KMS-11 (cell line): ENCODE results near the gene JARID2.
A peak's percentile ranks its signal among the peaks of the same experiment; 100 is the strongest.

ENCODE experiments used
- H2AFZ ChIP-seq: fragments of 200-600 bp; sonication (generic); 2 replicates; pipeline ENCODE4 v1.6.1; 2016; ENCODE audit warnings: antibody characterized with exemption, mixed run types, low read depth
- H3K27ac ChIP-seq: fragments of 200-600 bp; sonication (generic); 2 replicates; pipeline ENCODE4 v1.6.1; 2016; ENCODE audit warnings: mild to moderate bottlenecking, mixed run types
- H3K27me3 ChIP-seq: fragments of 200-600 bp; sonication (generic); 2 replicates; pipeline ENCODE4 v1.6.1; 2017; ENCODE audit warnings: mild to moderate bottlenecking, low read depth, mixed run types, moderate library complexity; ENCODE audit not compliant: insufficient read depth
- H3K36me3 ChIP-seq: fragments of 200-600 bp; sonication (generic); 2 replicates; pipeline ENCODE4 v1.6.1; 2017; ENCODE audit warnings: mild to moderate bottlenecking, mixed run types; ENCODE audit not compliant: insufficient read depth
- H3K4me1 ChIP-seq: fragments of 200-600 bp; sonication (generic); 2 replicates; pipeline ENCODE4 v1.6.1; 2016; ENCODE audit warnings: mild to moderate bottlenecking, low read depth, mixed run types; ENCODE audit not compliant: poor library complexity, severe bottlenecking
- H3K4me2 ChIP-seq: fragments of 200-600 bp; sonication (generic); 2 replicates; pipeline ENCODE4 v1.7.0; 2016; ENCODE audit warnings: mild to moderate bottlenecking, mixed run types
- H3K4me3 ChIP-seq: fragments of 200-600 bp; sonication (generic); IDR thresholded peaks from 2 replicates; pipeline ENCODE4 v1.6.1; 2017; ENCODE audit warnings: low read depth, low read length, mixed read lengths; ENCODE audit not compliant: insufficient read depth
- H3K79me2 ChIP-seq: fragments of 200-600 bp; sonication (generic); 2 replicates; pipeline ENCODE4 v1.6.1; 2016; ENCODE audit warnings: low read depth, mixed run types; ENCODE audit not compliant: insufficient read depth
- H3K9ac ChIP-seq: fragments of 200-600 bp; sonication (generic); 2 replicates; pipeline ENCODE4 v1.6.1; 2016; ENCODE audit warnings: mild to moderate bottlenecking, mixed run types
- H4K20me1 ChIP-seq: fragments of 200-600 bp; sonication (generic); 2 replicates; pipeline ENCODE4 v1.6.1; 2016; ENCODE audit warnings: mild to moderate bottlenecking, mixed run types; ENCODE audit not compliant: insufficient read depth
- CTCF ChIP-seq: fragments of 200-600 bp; sonication (generic); conservative IDR thresholded peaks from 2 replicates; pipeline ENCODE4 v1.6.1; 2017; ENCODE audit warnings: low read depth, mild to moderate bottlenecking, antibody characterized with exemption, low read length, moderate library complexity, mixed read lengths

Gene JARID2

GRCh38 chr6:15480525-15480924 is 234.7 kb downstream of the JARID2 start:
- no peaks in the 10 kb centered on the region for H4K20me1 ChIP-seq
- peaks cover 20% of the 10 kb centered on the region for H3K4me1 ChIP-seq
- no peaks in the 10 kb centered on the region for H3K36me3 ChIP-seq
- no peak for TF ChIP-seq CTCF
- H3K27me3 ChIP-seq: no peaks in the 10 kb centered on the region
- H3K4me3 ChIP-seq: no peak overlapping the region
- no peak overlapping the region for H3K4me2 ChIP-seq
- no peak overlapping the region for H3K27ac ChIP-seq
- no peak overlapping the region for H2AFZ ChIP-seq
- no peaks in the 10 kb centered on the region; the same call in 1 of the 2 replicates for H3K79me2 ChIP-seq
- H3K9ac ChIP-seq: no peak overlapping the region

- Histone ChIP-seq H3K27ac (peak overlapping the region; percentile 18; the same call in 1 of the 2 replicates), H3K9ac (no peak overlapping the region; the same call in 1 of the 2 replicates), H3K4me3 (no peak overlapping the region), H3K4me2 (peak overlapping the region; percentile 72), H4K20me1 (no peaks in the 10 kb centered on the region), H3K27me3 (no peaks in the 10 kb centered on the region), H3K79me2 (no peaks in the 10 kb centered on the region; the same call in 1 of the 2 replicates), H2AFZ (no peak overlapping the region), H3K4me1 (peaks cover 20% of the 10 kb centered on the region), H3K36me3 (no peaks in the 10 kb centered on the region)
- no peak for TF ChIP-seq CTCF
Observed at GRCh38 chr6:15481390-15482291, 235.8 kb downstream of the JARID2 start.

GRCh38 chr6:15483060-15483459 is 237.2 kb downstream of the JARID2 start:
- no peak overlapping the region for H3K4me3 ChIP-seq
- no peak for TF ChIP-seq CTCF
- H3K4me1 ChIP-seq: peaks cover 20% of the 10 kb centered on the region
- H3K36me3 ChIP-seq: no peaks in the 10 kb centered on the region
- H3K9ac ChIP-seq: no peak overlapping the region
- H2AFZ ChIP-seq: no peak overlapping the region
- H4K20me1 ChIP-seq: no peaks in the 10 kb centered on the region
- no peaks in the 10 kb centered on the region for H3K27me3 ChIP-seq
- no peak overlapping the region for H3K4me2 ChIP-seq
- no peaks in the 10 kb centered on the region; the same call in 1 of the 2 replicates for H3K79me2 ChIP-seq
- H3K27ac ChIP-seq: no peak overlapping the region

GRCh38 chr6:15484140-15484539 is 238.3 kb downstream of the JARID2 start:
- Histone ChIP-seq H3K27me3 (no peaks in the 10 kb centered on the region), H3K79me2 (no peaks in the 10 kb centered on the region; the same call in 1 of the 2 replicates), H3K9ac (no peak overlapping the region), H3K4me3 (no peak overlapping the region), H3K27ac (no peak overlapping the region), H3K36me3 (no peaks in the 10 kb centered on the region), H2AFZ (no peak overlapping the region), H4K20me1 (no peaks in the 10 kb centered on the region), H3K4me1 (peaks cover 20% of the 10 kb centered on the region), H3K4me2 (no peak overlapping the region)
- TF ChIP-seq CTCF: no peak
